HepG2 (cell line): ENCODE data around the gene KIF19. TPM values are rescaled to one million over a fixed set of nuclear protein-coding genes. Genes with fewer than 3 reads are reported as not detected.

Experiments used
- ATAC-seq: fragments of 200-7000 bp; cut with Tn5 transposase; 3 replicates; pipeline ENCODE4 v1.9.1; 2020; ENCODE audit warnings: mild to moderate bottlenecking, moderate library complexity
- BruUV-seq: library from RNA; stranded (reverse); fragments of 400-500 nt; replicated peaks from 2 replicates; lab custom pipeline; 2021; lab: Mats Ljungman, UMichigan
- CTCF ChIA-PET: fragments of 300-600 bp; formaldehyde crosslinking; extraction: SDS; loops from one replicate; lab custom pipeline; 2021; ENCODE audit warnings: low total read pairs, inconsistent platforms, low intra/inter-chr PET ratio; lab: Yijun Ruan, JAX
- POLR2A ChIA-PET: fragments of 350-600 bp; sonication (Branson Sonifier 250); formaldehyde crosslinking; loops from one replicate; lab custom pipeline; 2020; ENCODE audit warnings: antibody characterized with exemption, inconsistent platforms; lab: Yijun Ruan, JAX
- DNase-seq: peaks from one replicate; pipeline ENCODE4 v3.0.0-alpha.2; 2015; ENCODE audit warnings: low spot score
- FAIRE-seq: peaks from 3 replicates; lab custom pipeline; 2011; peaks lifted over from hg19 to GRCh38; lab: Jason Lieb, UNC
- H2AFZ ChIP-seq: one replicate; pipeline ENCODE4 v1.6.1; 2011; ENCODE audit warnings: low read length, inconsistent platforms
- H3K27ac ChIP-seq: fragments of 300-600 bp; 3 replicates; pipeline ENCODE4 v1.8.0; 2011; ENCODE audit warnings: mixed run types, mild to moderate bottlenecking, mixed read lengths, low read length, inconsistent platforms; ENCODE audit not compliant: insufficient read depth; ENCODE audit errors: extremely low read length
- H3K27me3 ChIP-seq, 2 experiments: fragments of 200-600 bp in 1 of 2; 2 replicates in 1 of 2; 3 replicates in 1 of 2; pipeline versions ENCODE4 v1.6.0 to v1.8.0; 2011; ENCODE audit warnings: low read length in 2 of 2, mild to moderate bottlenecking in 2 of 2, moderate library complexity in 2 of 2, inconsistent platforms in 1 of 2; ENCODE audit not compliant: insufficient read depth in 2 of 2, control insufficient read depth in 1 of 2
- H3K36me3 ChIP-seq, 2 experiments: fragments of 200-600 bp in 1 of 2; replicated peaks in 1 of 2; 2 replicates in 1 of 2; 3 replicates in 1 of 2; pipeline versions ENCODE4 v1.5.1 to v1.8.0; 2011; ENCODE audit warnings: low read length in 2 of 2, inconsistent platforms in 1 of 2; ENCODE audit not compliant: insufficient read depth in 2 of 2, control insufficient read depth in 1 of 2
- H3K4me1 ChIP-seq: 2 replicates; pipeline ENCODE4 v1.5.1; 2012; ENCODE audit warnings: low read length, inconsistent platforms; ENCODE audit not compliant: insufficient read depth
- H3K4me2 ChIP-seq: 2 replicates; pipeline ENCODE4 v1.6.0; 2011; ENCODE audit warnings: low read depth, low read length, inconsistent platforms
- H3K4me3 ChIP-seq, 3 experiments: fragments of 200-600 bp in 1 of 3; sonication (generic), shearing (Covaris generic) in 1 of 3; replicated peaks in 1 of 3; 2 replicates each; pipeline ENCODE4 v1.5.1; 2011 to 2016; ENCODE audit warnings: low read length in 3 of 3, inconsistent platforms in 2 of 3, low read depth in 2 of 3, mild to moderate bottlenecking in 2 of 3, control low read depth in 1 of 3, mixed read lengths in 1 of 3; ENCODE audit not compliant: insufficient read depth in 1 of 3
- H3K79me2 ChIP-seq: one replicate; pipeline ENCODE4 v1.6.1; 2011; ENCODE audit warnings: low read length, inconsistent platforms; ENCODE audit not compliant: insufficient read depth
- H3K9ac ChIP-seq: 2 replicates; pipeline ENCODE4 v1.6.0; 2011; ENCODE audit warnings: mild to moderate bottlenecking, low read depth, low read length, inconsistent platforms; ENCODE audit not compliant: insufficient read depth
- H3K9me3 ChIP-seq: 2 replicates; pipeline ENCODE4 v1.5.1; 2012; ENCODE audit warnings: mild to moderate bottlenecking, low read length
- H4K20me1 ChIP-seq: 2 replicates; pipeline ENCODE4 v1.6.0; 2011; ENCODE audit warnings: inconsistent platforms, mild to moderate bottlenecking, low read length, moderate library complexity; ENCODE audit not compliant: insufficient read depth
- ADNP ChIP-seq: sonication (generic); formaldehyde crosslinking; IDR thresholded peaks from 2 replicates; pipeline ENCODE4 v1.4.0; 2020; ENCODE audit warnings: missing genetic modification reagents
- CEBPB ChIP-seq: IDR thresholded peaks from 2 replicates; pipeline ENCODE4 v1.6.1; 2011; ENCODE audit warnings: low read depth, low read length, improper control_type of control experiment, borderline replicate concordance
- EZH2 ChIP-seq: conservative IDR thresholded peaks from 2 replicates; pipeline ENCODE4 v1.6.1; 2012; ENCODE audit warnings: mild to moderate bottlenecking, low read depth, low read length, moderate library complexity
- NFE2L2 ChIP-seq: fragments of 150-350 bp; IDR thresholded peaks from 2 replicates; pipeline ENCODE4 v1.6.1; 2014; ENCODE audit warnings: low read length
- RFX5 ChIP-seq: IDR thresholded peaks from 2 replicates; pipeline ENCODE4 v1.6.1; 2011; ENCODE audit warnings: low read depth, low read length, improper control_type of control experiment
- ZNF10 ChIP-seq: sonication (generic); formaldehyde crosslinking; IDR thresholded peaks from 2 replicates; pipeline ENCODE4 v1.4.0; 2020; ENCODE audit warnings: mild to moderate bottlenecking, low read depth, missing genetic modification reagents, borderline replicate concordance
- ZNF326 ChIP-seq: sonication (generic); formaldehyde crosslinking; IDR thresholded peaks from 2 replicates; pipeline ENCODE4 v1.4.0; 2020; ENCODE audit warnings: missing genetic modification reagents, borderline replicate concordance
- ZNF343 ChIP-seq: sonication (generic); formaldehyde crosslinking; IDR thresholded peaks from 2 replicates; pipeline ENCODE4 v1.4.0; 2020; ENCODE audit warnings: mild to moderate bottlenecking, missing genetic modification reagents
- ZNF761 ChIP-seq: sonication (generic); formaldehyde crosslinking; conservative IDR thresholded peaks from 2 replicates; pipeline ENCODE4 v1.4.0; 2020; ENCODE audit warnings: mild to moderate bottlenecking, missing genetic modification reagents
- ZNF768 ChIP-seq: sonication (generic); formaldehyde crosslinking; IDR thresholded peaks from 2 replicates; pipeline ENCODE4 v1.4.0; 2020; ENCODE audit warnings: missing genetic modification reagents
- WGBS: methylation state at CpG from one replicate; pipeline ENCODE4 v1.1.6; 2017; ENCODE audit warnings: low lambda C conversion rate; 5-methylcytosine and 5-hydroxymethylcytosine counted together
- in situ Hi-C: cut with HindIII; loops from 2 replicates; pipeline ENCODE4 v1.10.0; 2017; ENCODE audit warnings: low pct_unique_long_range_greater_than_20kb; ENCODE audit not compliant: extremely low pct_ligation_motif_present
- intact Hi-C: fragments of 100-400 bp; cut with micrococcal nuclease; formaldehyde crosslinking; loops from one replicate; pipeline ENCODE4 v1.10.0; 2022; ENCODE audit not compliant: unreplicated experiment
- polyA plus RNA-seq, 8 experiments: library from polyadenylated mRNA; depleted of rRNA in 3 of 8; stranded (reverse) in 7 of 8; unstranded in 1 of 8; fragments of >200 nt; fragmentation: Illumina TruSeq in 4 of 8; extraction: Trizol in 4 of 8; gene quantifications; 2 replicates each; pipeline versions ENCODE4 v1.2.1 to v1.2.3, GENCODE V29; 2011 to 2016; ENCODE audit warnings: low read depth in 4 of 8, missing spikeins in 1 of 8, mixed read lengths in 1 of 8; ENCODE audit not compliant: insufficient read depth in 1 of 8
- total RNA-seq, 5 experiments: library from RNA; depleted of rRNA; stranded (reverse); fragments of >200 nt; fragmentation: Illumina TruSeq; extraction: Trizol; gene quantifications; 2 replicates each; pipeline ENCODE4 v1.2.3, GENCODE V29; 2016; ENCODE audit warnings: low read depth in 1 of 5

KIF19 gene
- total and polyA plus RNA-seq, 2 of the 13 experiments (the other 11 are each of a cell fraction or from before 2014, with no cell fraction given): not detected

GRCh38 chr17:74394977-74395376 lies 69.0 kb downstream of the KIF19 start:
- no peak for DNase-seq
- ChIA-PET CTCF (no interaction called here), POLR2A (interaction anchor here (1.2 kb wide), 1 partner anchor 9 kb away, joined by 3 read pairs; no protein-coding TSS in a partner anchor)
- Histone ChIP-seq H3K9ac (no peak overlapping the region), H3K36me3 (no peaks in the 10 kb centered on the region), H4K20me1 (no peaks in the 10 kb centered on the region), H3K9me3 (no peaks in the 10 kb centered on the region), H3K27ac (no peak overlapping the region), H3K4me2 (peak overlapping the region; percentile 24; the same call in 1 of the 2 replicates), H3K4me3 (no peak overlapping the region), H2AFZ (no peak overlapping the region), H3K79me2 (no peaks in the 10 kb centered on the region), H3K4me1 (peaks cover 16% of the 10 kb centered on the region), H3K27me3 (peaks cover 4 to 13% of the 10 kb centered on the region in 2 experiments; a peak in 2 of 5 replicates)
- WGBS: 54% methylated on average over 7 of the region's 7 CpGs
- intact Hi-C loops: no loop called here
- TF ChIP-seq NFE2L2: 0 out of 2 replicates have a peak, but pooled peaks have one; percentile 17
- TF ChIP-seq ZNF326: no peak
- TF ChIP-seq RFX5: no peak
- no peak for TF ChIP-seq EZH2
- no TSS peak for BruUV-seq
- peak; percentile 62 for ATAC-seq
- no peak for FAIRE-seq
- in situ Hi-C loops: no loop called here

DNA sequence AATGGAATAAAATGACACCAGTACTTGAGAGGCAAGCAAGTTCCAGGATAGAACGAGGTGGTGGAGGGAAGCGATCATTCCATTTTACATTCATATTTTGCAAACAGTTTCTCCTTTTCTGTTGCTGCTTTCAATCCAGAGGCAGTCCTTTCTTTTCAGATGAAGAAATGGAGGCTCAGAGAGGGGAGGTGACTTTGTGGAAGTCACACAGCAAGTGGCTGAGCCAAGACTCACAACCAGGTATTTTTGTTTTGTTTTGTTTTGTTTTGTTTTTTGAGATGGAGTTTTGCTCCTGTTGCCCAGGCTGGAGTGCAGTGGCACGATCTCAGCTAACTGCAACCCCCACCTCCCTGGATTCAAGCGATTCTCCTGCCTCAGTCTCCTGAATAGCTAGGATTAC lies 70.5 kb downstream of the KIF19 start:
- DNase-seq (no peak), FAIRE-seq (no peak), ATAC-seq (no peak)
- no peaks in the 10 kb centered on the region for H3K79me2 ChIP-seq
- H4K20me1 ChIP-seq: no peaks in the 10 kb centered on the region
- H3K4me3 ChIP-seq: no peak overlapping the region
- H3K9ac ChIP-seq: no peak overlapping the region
- POLR2A ChIA-PET: no interaction called here
- 25% methylated on average over 4 of the region's 4 CpGs for WGBS
- peaks cover 16% of the 10 kb centered on the region for H3K4me1 ChIP-seq
- in situ Hi-C loops (no loop called here), intact Hi-C loops (no loop called here)
- CTCF ChIA-PET: no interaction called here
- peaks cover 4 to 17% of the 10 kb centered on the region in 2 experiments; a peak in 2 of 5 replicates for H3K27me3 ChIP-seq
- H3K9me3 ChIP-seq: no peaks in the 10 kb centered on the region
- TF ChIP-seq ADNP (CRISPR knock-in tag): no peak
- TF ChIP-seq CEBPB: no peak
- peak; percentile 61; the same call in 1 of the 2 replicates for TF ChIP-seq ZNF768 (CRISPR knock-in tag)
- no peak for TF ChIP-seq ZNF10 (CRISPR knock-in tag)
- no peak for TF ChIP-seq ZNF761 (CRISPR knock-in tag)
- TF ChIP-seq ZNF343 (CRISPR knock-in tag): no peak
- BruUV-seq: no TSS peak
- H3K36me3 ChIP-seq: no peaks in the 10 kb centered on the region
- H3K27ac ChIP-seq: no peak overlapping the region
- no peak overlapping the region for H2AFZ ChIP-seq
- H3K4me2 ChIP-seq: no peak overlapping the region
